Uterine smooth muscle cell (primary cell): ENCODE data around the gene FCN2. TPM values are rescaled to one million over a fixed set of nuclear protein-coding genes. Genes with fewer than 3 reads are reported as not detected.

Experiments
- total RNA-seq: library from RNA; depleted of rRNA; stranded (reverse); fragments of >200 nt; gene quantifications from 2 replicates; pipeline ENCODE4 v1.2.3, GENCODE V29; 2014

FCN2 gene
- total RNA-seq = not detected in 2 replicates

DNA sequence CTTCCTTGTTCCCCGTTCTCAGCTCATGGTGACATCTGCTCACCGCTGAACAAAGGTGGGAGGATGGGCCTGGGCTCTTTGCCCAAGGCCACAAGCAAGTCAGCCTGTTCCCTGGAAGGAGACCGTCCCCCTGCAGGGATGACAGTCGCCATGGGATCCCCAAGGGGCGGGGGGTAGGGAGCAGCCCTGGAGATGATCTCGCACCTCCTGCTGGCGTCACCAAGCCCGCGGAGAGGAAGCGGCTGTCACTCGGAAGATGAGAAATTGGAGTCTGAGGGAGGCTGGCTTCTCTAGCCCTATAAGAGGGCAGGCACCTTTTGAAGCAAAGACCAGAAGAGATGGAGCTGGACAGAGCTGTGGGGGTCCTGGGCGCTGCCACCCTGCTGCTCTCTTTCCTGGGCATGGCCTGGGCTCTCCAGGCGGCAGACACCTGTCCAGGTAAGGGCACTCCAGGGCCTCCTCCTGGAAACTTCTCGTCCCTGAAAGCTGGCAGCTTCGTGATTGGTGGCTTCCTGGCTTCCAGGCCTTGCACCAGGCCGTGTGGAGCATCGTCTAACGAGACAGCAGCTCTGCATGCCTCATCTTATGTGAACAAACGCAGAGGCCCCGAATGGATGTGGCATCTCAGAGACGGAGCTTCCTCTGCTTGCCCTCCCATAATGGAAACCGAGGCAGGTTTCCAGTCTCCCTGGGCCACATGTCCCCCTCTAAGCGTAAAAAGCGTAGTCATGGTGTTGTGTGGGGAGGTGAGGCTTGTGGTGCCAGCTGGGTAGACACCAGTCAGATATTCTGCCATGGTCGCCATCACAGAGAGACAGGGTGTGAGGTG, at the start of gene FCN2:
TSS of gene FCN2 (plus strand) at position 327 of the 829 bp plus-strand sequence. CDS start at position 339, 12 bp downstream.

DNA sequence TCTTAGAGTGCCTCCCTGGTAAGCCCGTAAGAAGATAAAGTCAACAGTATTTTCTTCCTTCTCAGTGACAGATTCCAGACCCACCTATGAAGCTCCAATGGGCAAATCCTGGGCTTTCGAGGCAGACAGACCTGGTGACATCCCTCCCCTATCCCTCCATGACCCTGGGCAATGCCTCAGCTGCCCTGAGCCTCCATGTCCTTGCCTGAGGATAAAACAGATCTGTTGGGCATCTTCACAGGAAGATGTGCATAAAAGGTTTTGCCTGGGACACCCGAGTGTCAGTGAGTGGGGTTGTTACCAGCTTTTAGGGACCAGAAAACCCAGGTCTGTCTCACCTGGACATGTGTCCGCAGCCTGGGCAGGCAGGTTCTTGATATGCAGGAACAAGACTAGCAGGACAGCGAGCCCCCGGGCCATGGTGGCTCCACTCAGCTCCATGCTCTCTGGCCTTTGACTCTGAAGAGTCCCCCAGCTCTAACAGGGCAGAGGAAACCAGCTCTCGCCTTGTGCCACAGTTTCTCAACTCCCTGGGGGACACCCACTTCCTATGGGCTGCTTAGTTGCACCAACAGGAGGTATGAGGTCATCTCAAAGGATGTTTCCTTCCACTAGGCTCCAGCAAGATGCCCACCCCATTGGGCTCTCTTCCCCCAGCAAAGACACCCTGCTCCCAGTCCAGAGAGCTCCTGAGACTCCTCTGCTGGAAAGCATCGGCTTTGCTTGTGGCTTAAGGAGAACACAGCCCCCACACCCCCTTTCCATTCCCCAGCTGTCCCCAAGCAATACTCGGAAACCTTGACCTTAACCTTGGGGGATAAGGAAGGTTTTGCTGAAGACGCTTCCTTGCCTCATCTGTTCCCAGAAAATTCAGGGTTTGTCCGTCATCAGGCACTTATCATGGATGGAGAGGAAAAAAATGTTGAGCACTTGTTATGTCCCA, 37.1 kb downstream of the FCN2 start, which contains the start of gene FCN1:
TSS of gene FCN1 (minus strand) at position 482 of the 943 bp plus-strand sequence. CDS start at position 441, 41 bp downstream.

Other genes starting within 250 kb of the FCN2 start
- gene COL5A1, start 239.0 kb upstream of the FCN2 start, total RNA-seq = 56.0 and 238 TPM in 2 replicates
- gene FCN1, start 37.1 kb downstream of the FCN2 start, total RNA-seq = not detected in 2 replicates
- 2.7 and 4.0 TPM in 2 replicates for gene OLFM1, start 206.9 kb downstream of the FCN2 start, total RNA-seq